Fibroblast of lung (primary cell): Measurements from ENCODE around the gene RMRP. TPM values are rescaled to one million over a fixed set of nuclear protein-coding genes. Genes with fewer than 3 reads are reported as not detected.

Experiments
- DNase-seq, 2 donors: peaks; one replicate each; pipeline versions ENCODE4 v3.0.0 to v3.0.0-alpha.2; 2010; ENCODE audit warnings: low read depth in 2 of 2
- H2AFZ ChIP-seq: 2 replicates; pipeline ENCODE4 v1.5.1; 2012; ENCODE audit warnings: low read length, control low read depth, inconsistent platforms
- H3K27ac ChIP-seq: 2 replicates; pipeline ENCODE4 v1.5.1; 2011; ENCODE audit warnings: low read length, control low read depth; ENCODE audit not compliant: insufficient read depth
- H3K27me3 ChIP-seq: 2 replicates; pipeline ENCODE4 v1.5.1; 2011; ENCODE audit warnings: mild to moderate bottlenecking, low read length; ENCODE audit not compliant: control insufficient read depth, insufficient read depth
- H3K36me3 ChIP-seq: 2 replicates; pipeline ENCODE4 v1.5.1; 2011; ENCODE audit warnings: low read length; ENCODE audit not compliant: control insufficient read depth, insufficient read depth
- H3K4me1 ChIP-seq: 2 replicates; pipeline ENCODE4 v1.5.1; 2011; ENCODE audit warnings: low read length; ENCODE audit not compliant: control insufficient read depth, insufficient read depth; ENCODE audit errors: extremely low read depth
- H3K4me2 ChIP-seq: 2 replicates; pipeline ENCODE4 v1.5.1; 2011; ENCODE audit warnings: low read length, control low read depth; ENCODE audit not compliant: insufficient read depth; ENCODE audit errors: extremely low read depth
- H3K4me3 ChIP-seq, 4 experiments: fragments of 200-600 bp in 1 of 4; sonication (generic) in 1 of 4; replicated peaks in 1 of 4; 2 replicates each; pipeline ENCODE4 v1.5.1; 2011 to 2016; ENCODE audit warnings: low read length in 4 of 4, low read depth in 3 of 4, mild to moderate bottlenecking in 3 of 4, control low read depth in 2 of 4, inconsistent platforms in 1 of 4, mixed read lengths in 1 of 4; ENCODE audit not compliant: insufficient read depth in 1 of 4; ENCODE audit errors: control extremely low read depth in 1 of 4
- H3K79me2 ChIP-seq: 2 replicates; pipeline ENCODE4 v1.5.1; 2012; ENCODE audit warnings: mild to moderate bottlenecking, low read length, inconsistent platforms; ENCODE audit not compliant: control insufficient read depth, insufficient read depth
- H3K9ac ChIP-seq: 2 replicates; pipeline ENCODE4 v1.5.1; 2011; ENCODE audit warnings: mild to moderate bottlenecking, low read length, control low read depth; ENCODE audit not compliant: insufficient read depth
- H3K9me3 ChIP-seq: 2 replicates; pipeline ENCODE4 v1.5.1; 2012; ENCODE audit warnings: low read depth, low read length; ENCODE audit not compliant: control insufficient read depth, insufficient read depth
- H4K20me1 ChIP-seq: 2 replicates; pipeline ENCODE4 v1.5.1; 2011; ENCODE audit warnings: low read length; ENCODE audit not compliant: control insufficient read depth, insufficient read depth; ENCODE audit errors: extremely low read depth
- CTCF ChIP-seq, 2 donors: IDR thresholded peaks in 1 of 2; conservative IDR thresholded peaks in 1 of 2; 1 replicate in 1 of 2; 2 replicates in 1 of 2; pipeline ENCODE4 v1.5.1; 2011 to 2012; ENCODE audit warnings: low read length in 2 of 2, control low read depth in 1 of 2, inconsistent platforms in 1 of 2, low read depth in 1 of 2, mild to moderate bottlenecking in 1 of 2
- EZH2 ChIP-seq: IDR thresholded peaks from 2 replicates; pipeline ENCODE4 v1.5.1; 2012; ENCODE audit warnings: low read length, control low read depth, mild to moderate bottlenecking; ENCODE audit errors: missing control alignments
- polyA plus RNA-seq, 2 donors: library from polyadenylated mRNA; depleted of rRNA in 1 of 2; stranded (reverse) in 1 of 2; unstranded in 1 of 2; fragments of >200 nt; gene quantifications; 2 replicates each; pipeline ENCODE4 v1.2.1, GENCODE V29; 2011 to 2012; ENCODE audit warnings: missing spikeins in 1 of 2
- total RNA-seq: library from RNA; depleted of rRNA; stranded (reverse); fragments of >200 nt; gene quantifications from 2 replicates; pipeline ENCODE4 v1.2.1, GENCODE V29; 2014

RMRP gene
- total and polyA plus RNA-seq, 2 donors (not counting 1 experiment from before 2014, with no cell fraction given) = 110 to 67,954 TPM

GRCh38 chr9:35680331-35681105 lies 22.7 kb upstream of the RMRP start:
- Histone ChIP-seq H3K4me2 (no peak overlapping the region), H4K20me1 (no peaks in the 10 kb centered on the region), H3K9ac (no peak overlapping the region), H3K4me3 (no peak overlapping the region), H3K27me3 (no peaks in the 10 kb centered on the region), H3K27ac (no peak overlapping the region), H3K4me1 (peaks cover 34% of the 10 kb centered on the region), H3K36me3 (peaks cover 22% of the 10 kb centered on the region), H3K9me3 (no peaks in the 10 kb centered on the region), H2AFZ (no peak overlapping the region), H3K79me2 (peaks cover 12% of the 10 kb centered on the region)
- peak; percentile 56 to 79 for DNase-seq
- TF ChIP-seq CTCF (conservative IDR thresholded peaks at IDR 0.05 in 1 of 2, IDR thresholded peaks at IDR 0.05 in 1 of 2; ENCODE audit: low read depth in 1 of 2, low read length in 2 of 2) = no peak
- TF ChIP-seq EZH2 = no peak

- H3K4me1 ChIP-seq = peaks cover 31% of the 10 kb centered on the region
These were observed 22.0 kb upstream of the RMRP start for GRCh38 chr9:35679766-35680330.

More at GRCh38 chr9:35679766-35680330, 22.0 kb upstream of the RMRP start:
- H4K20me1 ChIP-seq = no peaks in the 10 kb centered on the region
- DNase-seq = peak in 1 of 2 donors; percentile 47
- H3K36me3 ChIP-seq = peaks cover 17% of the 10 kb centered on the region
- H2AFZ ChIP-seq = no peak overlapping the region
- H3K4me2 ChIP-seq = no peak overlapping the region
- no peak overlapping the region for H3K4me3 ChIP-seq
- no peak overlapping the region for H3K27ac ChIP-seq
- peaks cover 5% of the 10 kb centered on the region for H3K79me2 ChIP-seq
- no peak for TF ChIP-seq CTCF (conservative IDR thresholded peaks at IDR 0.05 in 1 of 2, IDR thresholded peaks at IDR 0.05 in 1 of 2; ENCODE audit: low read depth in 1 of 2, low read length in 2 of 2)
- TF ChIP-seq EZH2 = no peak
- no peaks in the 10 kb centered on the region for H3K9me3 ChIP-seq
- H3K27me3 ChIP-seq = no peaks in the 10 kb centered on the region
- no peak overlapping the region for H3K9ac ChIP-seq
